Measurements from ENCODE around the gene FUNDC2.
A peak's percentile ranks its signal among the peaks of the same experiment; 100 is the strongest.

Gene FUNDC2

GRCh38 chrX:155020591-155020990 lies 6.1 kb upstream of the FUNDC2 start:
- in situ Hi-C loops (cut with HindIII; ENCODE audit: low pct_ligation_motif_present, low sequenced_read_pairs), result no loop called here
- H3K36me3 ChIP-seq (replicated peaks), result no peaks in the 10 kb centered on the region
- H3K4me3 ChIP-seq (ENCODE audit: low read depth, low read length), result no peak overlapping the region
- no peak for DNase-seq
- no peaks in the 10 kb centered on the region for H3K27me3 ChIP-seq (replicated peaks)
- no peak for TF ChIP-seq CTCF (IDR thresholded peaks at IDR 0.05; ENCODE audit: low read depth, low read length, missing control alignments)
- H3K27ac ChIP-seq, result no peak overlapping the region

- no peak for DNase-seq
- no peak within 1 kb of the TSS for H3K4me3 ChIP-seq (ENCODE audit: low read depth, low read length)
- H3K27ac ChIP-seq, result no peak within 1 kb of the TSS
- in situ Hi-C loops (cut with HindIII; ENCODE audit: low pct_ligation_motif_present, low sequenced_read_pairs), result no loop called here
- no peaks in the 10 kb centered on the region for H3K36me3 ChIP-seq (replicated peaks)
- no peak for TF ChIP-seq CTCF (IDR thresholded peaks at IDR 0.05; ENCODE audit: low read depth, low read length, missing control alignments)
- H3K27me3 ChIP-seq (replicated peaks), result no peaks in the 10 kb centered on the region
These were observed 4.1 kb upstream of the FUNDC2 start, which contains the start of gene F8 for GRCh38 chrX:155022585-155022984. Gene F8 (minus strand): TSS chrX:155022723. CDS start chrX:155022552, 171 bp downstream.

- TF ChIP-seq CTCF (IDR thresholded peaks at IDR 0.05; ENCODE audit: low read depth, low read length, missing control alignments), result no peak
- no peak for DNase-seq
- no peaks in the 10 kb centered on the region for H3K36me3 ChIP-seq (replicated peaks)
- no peaks in the 10 kb centered on the region for H3K27me3 ChIP-seq (replicated peaks)
- no peak overlapping the region for H3K4me3 ChIP-seq (ENCODE audit: low read depth, low read length)
- in situ Hi-C loops (cut with HindIII; ENCODE audit: low pct_ligation_motif_present, low sequenced_read_pairs), result no loop called here
- H3K27ac ChIP-seq, result no peak overlapping the region
These were observed 2.5 kb upstream of the FUNDC2 start for GRCh38 chrX:155023907-155024833.

- H3K27ac ChIP-seq, result peak overlapping the region; percentile 95
- H3K27me3 ChIP-seq (replicated peaks), result no peaks in the 10 kb centered on the region
- no peak for DNase-seq
- peak overlapping the region; percentile 69 for H3K4me3 ChIP-seq (ENCODE audit: low read depth, low read length)
- TF ChIP-seq CTCF (IDR thresholded peaks at IDR 0.05; ENCODE audit: low read depth, low read length, missing control alignments), result no peak
- in situ Hi-C loops (cut with HindIII; ENCODE audit: low pct_ligation_motif_present, low sequenced_read_pairs), result no loop called here
- H3K36me3 ChIP-seq (replicated peaks), result no peaks in the 10 kb centered on the region
These were observed 271 bp upstream of the FUNDC2 start for GRCh38 chrX:155026420-155026726.

- Histone ChIP-seq H3K27ac (peak overlapping the region; percentile 95), H3K4me3 (ENCODE audit: low read depth, low read length) (peak overlapping the region; percentile 69), H3K27me3 (replicated peaks) (no peaks in the 10 kb centered on the region), H3K36me3 (replicated peaks) (no peaks in the 10 kb centered on the region)
- in situ Hi-C loops (cut with HindIII; ENCODE audit: low pct_ligation_motif_present, low sequenced_read_pairs), result no loop called here
- peak; percentile 45 for DNase-seq
- TF ChIP-seq CTCF (IDR thresholded peaks at IDR 0.05; ENCODE audit: low read depth, low read length, missing control alignments), result no peak
These were observed 944 bp downstream of the FUNDC2 start for GRCh38 chrX:155027509-155028066.

All from brain microvascular endothelial cell (primary cell).